ENCODE data around the gene MYOM3.

MYOM3 gene

GRCh38 chr1:24098102-24098501 lies 13.8 kb downstream of the MYOM3 start:
- no peaks in the 10 kb centered on the region for H3K36me3 ChIP-seq (ENCODE audit: control insufficient read depth in 1 of 2, insufficient read depth in 2 of 2, low read length in 2 of 2)
- peaks cover 10 to 26% of the 10 kb centered on the region in 2 donors for H3K4me1 ChIP-seq (ENCODE audit: control insufficient read depth in 1 of 2, insufficient read depth in 2 of 2, low read length in 2 of 2)
- H3K27ac ChIP-seq (ENCODE audit: low read depth, low read length): no peak overlapping the region
- H3K9me3 ChIP-seq (ENCODE audit: control insufficient read depth in 1 of 2, low read length in 2 of 2): no peaks in the 10 kb centered on the region
- no peak overlapping the region for H3K4me3 ChIP-seq (ENCODE audit: low read depth in 1 of 2, low read length in 2 of 2)
- no peaks in the 10 kb centered on the region for H3K27me3 ChIP-seq (ENCODE audit: control insufficient read depth in 1 of 2, insufficient read depth in 2 of 2, low read length in 2 of 2)
- H3K9ac ChIP-seq (ENCODE audit: low read depth in 1 of 2, low read length in 2 of 2): no peak overlapping the region

- Histone ChIP-seq H3K27ac (ENCODE audit: low read depth, low read length) (no peak overlapping the region), H3K9me3 (ENCODE audit: control insufficient read depth in 1 of 2, low read length in 2 of 2) (no peaks in the 10 kb centered on the region), H3K27me3 (ENCODE audit: control insufficient read depth in 1 of 2, insufficient read depth in 2 of 2, low read length in 2 of 2) (no peaks in the 10 kb centered on the region), H3K4me3 (ENCODE audit: low read depth in 1 of 2, low read length in 2 of 2) (no peak overlapping the region), H3K36me3 (ENCODE audit: control insufficient read depth in 1 of 2, insufficient read depth in 2 of 2, low read length in 2 of 2) (no peaks in the 10 kb centered on the region), H3K9ac (ENCODE audit: low read depth in 1 of 2, low read length in 2 of 2) (no peak overlapping the region), H3K4me1 (ENCODE audit: control insufficient read depth in 1 of 2, insufficient read depth in 2 of 2, low read length in 2 of 2) (peaks cover 10 to 24% of the 10 kb centered on the region in 2 donors)
These were observed 14.3 kb downstream of the MYOM3 start for GRCh38 chr1:24097663-24098062.

DNA sequence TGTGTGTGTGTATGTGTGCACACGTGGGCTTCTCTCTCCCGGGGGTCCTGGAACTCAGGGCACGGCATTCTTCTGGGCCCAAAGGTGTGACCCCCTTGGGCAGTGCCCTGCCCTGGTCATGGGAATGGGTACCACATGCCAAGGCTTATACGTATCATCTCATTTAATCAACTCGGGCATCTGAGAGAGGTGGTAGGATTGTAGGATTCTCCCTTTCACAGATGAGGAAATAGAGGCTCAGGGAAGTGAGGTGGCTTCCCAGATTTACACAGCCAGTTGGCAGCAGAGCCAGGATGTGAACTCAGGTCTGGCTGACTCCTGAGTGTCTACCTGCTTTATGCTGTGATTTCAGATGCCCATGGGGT lies 15.2 kb downstream of the MYOM3 start:
- no peaks in the 10 kb centered on the region for H3K27me3 ChIP-seq (ENCODE audit: control insufficient read depth in 1 of 2, insufficient read depth in 2 of 2, low read length in 2 of 2)
- H3K4me3 ChIP-seq (ENCODE audit: low read depth in 1 of 2, low read length in 2 of 2): no peak overlapping the region
- H3K36me3 ChIP-seq (ENCODE audit: control insufficient read depth in 1 of 2, insufficient read depth in 2 of 2, low read length in 2 of 2): no peaks in the 10 kb centered on the region
- H3K27ac ChIP-seq (ENCODE audit: low read depth, low read length): no peak overlapping the region
- no peaks in the 10 kb centered on the region for H3K9me3 ChIP-seq (ENCODE audit: control insufficient read depth in 1 of 2, low read length in 2 of 2)
- peaks cover 10 to 21% of the 10 kb centered on the region in 2 donors for H3K4me1 ChIP-seq (ENCODE audit: control insufficient read depth in 1 of 2, insufficient read depth in 2 of 2, low read length in 2 of 2)
- no peak overlapping the region for H3K9ac ChIP-seq (ENCODE audit: low read depth in 1 of 2, low read length in 2 of 2)

- peaks cover 10 to 18% of the 10 kb centered on the region in 2 donors for H3K4me1 ChIP-seq (ENCODE audit: control insufficient read depth in 1 of 2, insufficient read depth in 2 of 2, low read length in 2 of 2)
- no peak overlapping the region for H3K9ac ChIP-seq (ENCODE audit: low read depth in 1 of 2, low read length in 2 of 2)
- H3K9me3 ChIP-seq (ENCODE audit: control insufficient read depth in 1 of 2, low read length in 2 of 2): no peaks in the 10 kb centered on the region
- no peak overlapping the region for H3K27ac ChIP-seq (ENCODE audit: low read depth, low read length)
- H3K36me3 ChIP-seq (ENCODE audit: control insufficient read depth in 1 of 2, insufficient read depth in 2 of 2, low read length in 2 of 2): peaks cover 0 to 3% of the 10 kb centered on the region in 2 donors
- no peak overlapping the region for H3K4me3 ChIP-seq (ENCODE audit: low read depth in 1 of 2, low read length in 2 of 2)
- no peaks in the 10 kb centered on the region for H3K27me3 ChIP-seq (ENCODE audit: control insufficient read depth in 1 of 2, insufficient read depth in 2 of 2, low read length in 2 of 2)
These were observed 15.8 kb downstream of the MYOM3 start for GRCh38 chr1:24096009-24096738.

DNA sequence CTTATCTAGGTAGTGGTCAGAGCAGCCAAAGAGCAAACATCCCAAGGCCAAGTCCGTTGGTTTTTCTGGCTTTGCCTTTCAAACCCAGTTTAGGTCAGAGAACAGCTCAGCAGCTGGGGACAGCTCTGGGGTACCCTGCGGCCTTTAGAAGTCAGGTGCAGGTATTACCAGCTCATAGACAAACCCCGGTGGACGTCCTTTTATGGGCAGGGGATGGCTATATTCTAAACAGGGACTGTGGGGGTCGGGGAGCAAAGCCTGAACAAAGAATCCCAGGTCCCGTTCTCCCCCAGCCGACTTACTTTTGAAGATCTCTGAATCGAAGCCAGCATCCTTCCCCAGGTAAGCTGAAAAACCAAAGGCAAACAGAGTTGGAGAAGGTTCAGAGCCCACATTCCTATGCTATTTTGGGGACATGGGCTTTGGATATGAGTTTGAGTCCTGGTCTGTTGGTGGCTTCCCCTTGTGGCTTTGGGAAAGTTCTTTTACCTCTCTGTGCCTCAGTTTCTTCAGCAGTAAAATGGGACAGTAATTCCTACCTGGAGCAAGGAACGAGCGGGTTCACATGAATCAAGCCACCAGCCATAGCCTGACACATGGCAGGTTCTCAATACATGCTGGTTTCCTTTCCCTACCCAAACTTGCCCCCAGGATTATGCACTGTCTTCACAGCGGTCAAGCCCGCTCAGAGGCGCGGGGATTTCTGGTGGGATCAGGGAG lies 16.6 kb downstream of the MYOM3 start:
- H3K36me3 ChIP-seq (ENCODE audit: control insufficient read depth in 1 of 2, insufficient read depth in 2 of 2, low read length in 2 of 2): peaks cover 0 to 5% of the 10 kb centered on the region in 2 donors
- H3K9ac ChIP-seq (ENCODE audit: low read depth in 1 of 2, low read length in 2 of 2): no peak overlapping the region
- H3K27ac ChIP-seq (ENCODE audit: low read depth, low read length): no peak overlapping the region
- H3K27me3 ChIP-seq (ENCODE audit: control insufficient read depth in 1 of 2, insufficient read depth in 2 of 2, low read length in 2 of 2): no peaks in the 10 kb centered on the region
- H3K9me3 ChIP-seq (ENCODE audit: control insufficient read depth in 1 of 2, low read length in 2 of 2): no peaks in the 10 kb centered on the region
- H3K4me3 ChIP-seq (ENCODE audit: low read depth in 1 of 2, low read length in 2 of 2): no peak overlapping the region
- H3K4me1 ChIP-seq (ENCODE audit: control insufficient read depth in 1 of 2, insufficient read depth in 2 of 2, low read length in 2 of 2): peaks cover 10 to 12% of the 10 kb centered on the region in 2 donors

- Histone ChIP-seq H3K9ac (ENCODE audit: low read depth in 1 of 2, low read length in 2 of 2) (no peak overlapping the region), H3K27me3 (ENCODE audit: control insufficient read depth in 1 of 2, insufficient read depth in 2 of 2, low read length in 2 of 2) (no peaks in the 10 kb centered on the region), H3K9me3 (ENCODE audit: control insufficient read depth in 1 of 2, low read length in 2 of 2) (no peaks in the 10 kb centered on the region), H3K4me3 (ENCODE audit: low read depth in 1 of 2, low read length in 2 of 2) (no peak overlapping the region), H3K27ac (ENCODE audit: low read depth, low read length) (no peak overlapping the region), H3K36me3 (ENCODE audit: control insufficient read depth in 1 of 2, insufficient read depth in 2 of 2, low read length in 2 of 2) (peaks cover 0 to 5% of the 10 kb centered on the region in 2 donors), H3K4me1 (ENCODE audit: control insufficient read depth in 1 of 2, insufficient read depth in 2 of 2, low read length in 2 of 2) (peaks cover 8 to 9% of the 10 kb centered on the region in 2 donors)
These were observed 17.4 kb downstream of the MYOM3 start for GRCh38 chr1:24094554-24094953.

GRCh38 chr1:24093732-24094131 lies 18.2 kb downstream of the MYOM3 start:
- no peaks in the 10 kb centered on the region for H3K27me3 ChIP-seq (ENCODE audit: control insufficient read depth in 1 of 2, insufficient read depth in 2 of 2, low read length in 2 of 2)
- no peaks in the 10 kb centered on the region for H3K9me3 ChIP-seq (ENCODE audit: control insufficient read depth in 1 of 2, low read length in 2 of 2)
- H3K4me1 ChIP-seq (ENCODE audit: control insufficient read depth in 1 of 2, insufficient read depth in 2 of 2, low read length in 2 of 2): peaks cover under 1% of the 10 kb centered on the region in 2 donors
- no peak overlapping the region for H3K4me3 ChIP-seq (ENCODE audit: low read depth in 1 of 2, low read length in 2 of 2)
- no peak overlapping the region for H3K27ac ChIP-seq (ENCODE audit: low read depth, low read length)
- peaks cover 0 to 5% of the 10 kb centered on the region in 2 donors for H3K36me3 ChIP-seq (ENCODE audit: control insufficient read depth in 1 of 2, insufficient read depth in 2 of 2, low read length in 2 of 2)
- H3K9ac ChIP-seq (ENCODE audit: low read depth in 1 of 2, low read length in 2 of 2): no peak overlapping the region

DNA sequence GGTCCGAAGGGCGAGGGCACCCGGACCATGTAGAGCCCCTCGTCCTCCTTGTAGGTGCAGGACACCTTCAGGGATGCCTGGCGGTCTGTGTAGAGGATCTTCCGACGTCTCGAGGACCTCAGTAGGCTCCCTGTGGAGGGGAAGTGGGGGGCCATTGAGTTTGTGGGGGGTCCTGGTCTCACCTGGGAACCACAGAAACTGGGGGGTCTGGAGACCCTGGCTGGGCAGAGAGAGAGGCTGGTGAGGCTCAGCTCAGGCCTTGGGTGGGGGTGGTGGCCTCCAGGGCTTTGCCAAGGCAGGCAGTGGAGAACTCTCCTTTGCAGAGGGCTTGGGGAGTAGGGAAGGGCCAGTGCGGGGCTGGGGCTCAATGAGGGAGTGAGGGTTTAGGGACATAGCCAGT lies 19.0 kb downstream of the MYOM3 start:
- H3K36me3 ChIP-seq (ENCODE audit: control insufficient read depth in 1 of 2, insufficient read depth in 2 of 2, low read length in 2 of 2): peaks cover 0 to 5% of the 10 kb centered on the region in 2 donors
- no peaks in the 10 kb centered on the region for H3K9me3 ChIP-seq (ENCODE audit: control insufficient read depth in 1 of 2, low read length in 2 of 2)
- H3K27me3 ChIP-seq (ENCODE audit: control insufficient read depth in 1 of 2, insufficient read depth in 2 of 2, low read length in 2 of 2): no peaks in the 10 kb centered on the region
- H3K9ac ChIP-seq (ENCODE audit: low read depth in 1 of 2, low read length in 2 of 2): no peak overlapping the region
- no peak overlapping the region for H3K27ac ChIP-seq (ENCODE audit: low read depth, low read length)
- no peaks in the 10 kb centered on the region for H3K4me1 ChIP-seq (ENCODE audit: control insufficient read depth in 1 of 2, insufficient read depth in 2 of 2, low read length in 2 of 2)
- no peak overlapping the region for H3K4me3 ChIP-seq (ENCODE audit: low read depth in 1 of 2, low read length in 2 of 2)

GRCh38 chr1:24091971-24092482 lies 19.9 kb downstream of the MYOM3 start:
- no peak overlapping the region for H3K4me3 ChIP-seq (ENCODE audit: low read depth in 1 of 2, low read length in 2 of 2)
- peaks cover 0 to 5% of the 10 kb centered on the region in 2 donors for H3K36me3 ChIP-seq (ENCODE audit: control insufficient read depth in 1 of 2, insufficient read depth in 2 of 2, low read length in 2 of 2)
- no peaks in the 10 kb centered on the region for H3K4me1 ChIP-seq (ENCODE audit: control insufficient read depth in 1 of 2, insufficient read depth in 2 of 2, low read length in 2 of 2)
- H3K27ac ChIP-seq (ENCODE audit: low read depth, low read length): no peak overlapping the region
- no peaks in the 10 kb centered on the region for H3K27me3 ChIP-seq (ENCODE audit: control insufficient read depth in 1 of 2, insufficient read depth in 2 of 2, low read length in 2 of 2)
- no peaks in the 10 kb centered on the region for H3K9me3 ChIP-seq (ENCODE audit: control insufficient read depth in 1 of 2, low read length in 2 of 2)
- H3K9ac ChIP-seq (ENCODE audit: low read depth in 1 of 2, low read length in 2 of 2): no peak overlapping the region

GRCh38 chr1:24090736-24091135 lies 21.2 kb downstream of the MYOM3 start:
- Histone ChIP-seq H3K9ac (ENCODE audit: low read depth in 1 of 2, low read length in 2 of 2) (no peak overlapping the region), H3K4me3 (ENCODE audit: low read depth in 1 of 2, low read length in 2 of 2) (no peak overlapping the region), H3K4me1 (ENCODE audit: control insufficient read depth in 1 of 2, insufficient read depth in 2 of 2, low read length in 2 of 2) (no peaks in the 10 kb centered on the region), H3K27me3 (ENCODE audit: control insufficient read depth in 1 of 2, insufficient read depth in 2 of 2, low read length in 2 of 2) (no peaks in the 10 kb centered on the region), H3K36me3 (ENCODE audit: control insufficient read depth in 1 of 2, insufficient read depth in 2 of 2, low read length in 2 of 2) (peaks cover 0 to 5% of the 10 kb centered on the region in 2 donors), H3K9me3 (ENCODE audit: control insufficient read depth in 1 of 2, low read length in 2 of 2) (no peaks in the 10 kb centered on the region), H3K27ac (ENCODE audit: low read depth, low read length) (no peak overlapping the region)

Measured in duodenal mucosa (tissue), 2 donors.